ENCODE measurements around the gene ITGB3.
"Not testable (repeated sequence)": the region's sequence is repeated elsewhere in the genome, so short reads cannot be mapped to it uniquely, and the experiment has no call there.

The ITGB3 gene

DNA sequence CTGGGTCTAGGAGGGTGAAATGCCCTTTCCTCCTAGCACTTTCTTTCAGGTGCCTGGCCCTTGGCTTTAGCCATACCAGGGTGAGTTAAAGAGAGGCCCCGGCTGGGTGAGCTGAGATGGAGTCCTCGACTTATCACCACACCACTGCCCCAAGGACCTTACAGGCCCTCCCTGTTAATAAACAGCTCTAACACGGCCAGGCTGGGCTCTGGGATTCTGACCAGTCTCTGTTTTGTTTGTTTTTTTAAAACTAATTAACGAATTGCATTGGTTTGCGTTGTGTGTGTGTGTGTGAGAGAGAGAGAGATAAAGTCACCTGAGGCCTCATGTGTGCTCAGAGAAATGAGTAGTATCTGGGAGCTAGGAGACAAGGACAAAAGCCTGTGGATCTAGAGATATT is 30.2 kb upstream of the ITGB3 start:
- no peak for DNase-seq

DNA sequence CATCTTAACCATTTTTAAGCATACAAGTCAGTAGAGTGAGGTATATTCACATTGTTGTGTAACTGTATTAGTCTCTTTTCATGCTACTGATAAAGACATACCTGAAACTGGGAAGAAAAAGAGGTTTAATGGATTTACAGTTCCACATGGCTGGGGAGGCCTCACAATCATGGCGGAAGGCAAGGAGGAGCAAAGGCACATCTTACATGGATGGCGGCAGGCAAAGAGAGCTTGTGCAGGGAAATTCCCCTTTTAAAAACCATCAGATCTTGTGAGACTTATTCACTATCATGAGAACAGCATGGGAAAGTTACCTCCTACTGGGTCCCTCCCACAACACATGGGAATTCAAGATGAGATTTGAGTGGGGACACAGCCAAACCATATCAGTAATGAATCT is 29.6 kb upstream of the ITGB3 start:
- DNase-seq = not testable (repeated sequence)

DNA sequence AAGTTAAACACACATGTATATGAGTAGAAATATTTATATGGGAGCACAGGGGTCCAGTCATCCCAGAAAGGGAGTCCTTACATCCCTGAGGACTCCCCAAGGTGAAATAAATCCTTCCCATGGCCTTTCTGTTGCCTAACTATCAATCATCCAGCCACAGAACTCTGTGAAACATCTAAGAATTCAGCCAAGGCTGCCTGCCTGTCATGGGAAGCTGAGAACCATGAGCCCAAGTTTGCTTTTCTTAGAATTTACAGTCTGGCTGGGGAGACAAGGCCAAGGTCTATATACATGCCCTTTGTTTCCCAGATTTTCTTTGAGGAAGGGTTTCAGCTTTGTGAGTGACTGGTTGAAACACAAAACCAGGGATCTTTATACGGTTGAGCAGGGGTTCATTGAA is 28.7 kb upstream of the ITGB3 start:
- no peak for DNase-seq

DNA sequence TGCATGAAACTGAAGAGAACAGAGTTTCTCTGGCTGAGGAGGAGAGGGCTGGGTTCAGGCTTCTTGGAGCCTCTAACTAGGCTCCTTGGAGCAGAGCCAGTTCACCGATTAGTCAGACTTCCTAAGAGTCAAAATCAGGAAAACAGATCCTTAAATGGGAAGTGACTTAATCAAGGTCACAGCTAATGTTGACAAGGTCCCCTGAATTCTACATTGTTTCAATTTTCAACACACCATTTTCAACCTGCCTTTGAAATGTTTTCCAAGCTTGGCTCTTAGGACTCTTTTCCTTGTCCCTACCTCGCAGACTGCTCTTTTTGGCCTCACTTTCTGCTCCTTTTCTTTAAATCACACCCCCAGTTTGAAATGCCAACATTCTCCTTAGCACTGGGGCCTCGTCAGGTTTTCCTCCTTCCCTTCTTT is 28.2 kb upstream of the ITGB3 start:
- no peak for DNase-seq

DNA sequence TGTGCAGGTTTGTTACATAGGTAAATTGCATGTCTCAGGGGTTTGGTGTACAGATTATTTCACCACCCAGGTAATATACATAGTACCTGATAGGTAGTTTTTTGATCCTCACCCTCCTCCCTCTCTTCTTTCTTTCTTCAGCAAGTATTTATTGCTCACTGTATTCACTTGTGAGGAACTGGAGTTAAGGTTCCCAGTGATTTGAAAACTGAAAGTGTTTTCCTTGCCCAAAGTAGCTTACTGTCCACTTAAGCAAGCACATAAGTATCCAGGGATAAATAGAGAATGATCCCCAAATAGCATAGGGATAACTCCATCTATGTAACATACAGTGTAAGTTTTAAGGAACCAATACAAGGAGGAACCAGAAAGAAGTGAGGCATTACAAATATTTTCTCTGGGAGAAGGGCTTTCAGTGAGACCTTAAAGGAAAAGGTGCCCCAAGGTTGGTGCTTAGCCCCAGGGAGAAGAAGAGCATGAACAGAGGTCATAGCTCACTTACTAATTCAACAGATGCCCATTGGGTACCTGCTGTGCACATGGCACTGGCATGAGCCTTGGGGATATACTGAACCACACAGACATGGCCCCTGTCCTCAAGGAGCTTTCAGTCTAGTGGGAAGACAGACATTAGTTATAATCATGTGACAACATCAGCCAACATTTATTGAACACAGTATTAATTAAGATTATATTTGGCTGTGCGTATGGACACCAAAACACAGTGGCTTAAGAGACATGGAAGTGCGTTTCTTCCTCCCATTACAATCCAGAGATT is 27.5 kb upstream of the ITGB3 start:
- no peak for DNase-seq

DNA sequence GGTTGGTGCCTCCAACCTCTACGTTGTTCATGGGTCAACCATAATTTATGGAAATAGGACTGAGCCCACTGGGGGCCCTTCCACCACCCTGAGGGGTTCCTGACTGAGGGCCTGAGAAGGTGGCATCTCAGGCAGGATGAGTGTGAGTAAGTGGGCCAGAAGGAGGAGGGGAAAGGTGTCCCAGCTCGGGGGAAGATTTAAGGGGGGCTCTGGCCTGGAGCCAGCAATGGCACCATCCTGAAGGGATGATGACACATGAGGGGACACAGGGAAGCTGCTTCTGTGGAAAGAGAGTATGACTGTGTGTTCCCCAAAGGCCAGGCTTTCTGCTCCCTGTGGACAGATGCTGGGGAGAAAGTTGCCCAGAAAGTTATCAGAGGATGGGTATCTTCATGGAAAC is 25.8 kb upstream of the ITGB3 start:
- DNase-seq = no peak

DNA sequence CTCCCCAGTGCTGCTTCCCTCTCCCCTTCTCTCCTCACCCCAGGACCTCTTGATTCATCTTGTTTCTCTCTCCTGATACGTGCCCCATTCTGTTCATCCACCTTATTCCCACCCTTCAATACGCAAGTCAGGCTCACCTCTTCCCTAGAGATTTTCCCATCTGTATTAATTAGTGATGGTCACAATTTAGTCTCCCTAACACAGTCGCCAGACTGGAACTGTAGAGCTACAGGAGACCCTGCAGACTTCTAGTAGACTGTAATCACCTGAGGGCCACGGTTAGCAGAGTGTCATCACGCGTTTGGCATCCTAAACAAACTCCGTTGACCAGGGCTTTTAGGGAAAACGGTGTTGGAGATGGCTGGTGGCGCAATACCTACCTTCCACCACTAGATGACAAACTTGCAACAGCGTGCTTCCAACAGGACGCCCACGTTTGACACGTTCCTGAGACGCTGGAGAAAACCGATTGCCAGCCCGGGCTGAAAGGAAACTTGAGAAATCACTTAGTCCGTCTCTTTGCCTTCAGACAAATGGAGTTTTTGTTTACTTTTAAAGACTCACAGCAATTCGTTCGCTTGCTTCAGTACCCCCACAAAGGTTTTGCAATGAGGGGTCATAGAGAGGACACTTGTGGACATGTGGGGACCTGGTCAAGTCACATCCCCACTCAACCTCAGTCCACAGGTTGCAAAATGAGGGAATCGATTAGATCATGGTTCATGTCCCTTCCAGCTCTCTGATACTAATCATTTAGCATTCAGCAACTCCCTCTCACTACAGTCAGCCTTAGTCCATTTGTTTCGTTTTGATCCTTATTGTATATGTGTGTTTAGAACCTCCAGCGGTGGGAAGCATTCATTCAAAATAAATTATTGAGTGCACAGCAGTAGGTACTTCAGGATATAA is 23.8 kb upstream of the ITGB3 start:
- DNase-seq = peak; percentile 84 to 95

DNA sequence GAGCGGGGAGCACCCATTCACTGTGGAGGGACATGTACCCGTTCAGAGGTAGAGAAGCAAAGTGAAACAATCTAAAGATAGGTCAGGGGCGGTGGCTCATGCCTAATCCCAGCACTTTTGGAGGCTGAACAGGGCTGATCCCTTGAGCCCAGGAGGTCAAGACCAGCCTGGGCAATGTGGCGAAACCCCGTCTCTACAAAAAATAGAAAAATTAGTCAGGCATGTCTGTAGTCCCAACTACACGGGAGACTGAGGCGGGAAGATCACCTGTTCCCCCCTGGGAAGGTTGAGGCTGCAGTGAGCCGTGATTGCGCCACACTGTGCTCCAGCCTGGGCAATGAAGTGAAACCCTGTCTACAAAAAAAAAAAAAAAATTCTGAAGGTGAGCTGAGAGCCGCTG is 22.8 kb upstream of the ITGB3 start:
- DNase-seq = no peak

DNA sequence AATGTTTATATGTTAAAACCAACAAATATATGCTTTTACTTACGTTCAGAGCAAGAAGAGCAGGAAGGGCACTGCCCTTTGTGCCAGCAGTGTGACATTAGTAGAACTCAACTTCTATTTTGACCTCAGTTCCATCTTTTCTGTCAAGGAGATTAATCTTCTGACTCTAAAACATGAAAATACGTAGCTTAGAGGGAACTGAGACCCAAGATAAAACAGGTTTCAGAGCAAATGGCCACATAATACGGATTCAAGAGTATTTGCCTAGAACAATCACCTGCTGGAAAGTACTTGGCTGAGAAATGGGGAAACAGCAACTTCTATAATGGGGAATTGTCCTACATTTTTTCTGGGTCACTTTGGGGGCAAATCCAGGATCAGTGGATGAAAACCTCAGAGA is 22.3 kb upstream of the ITGB3 start:
- no peak for DNase-seq

DNA sequence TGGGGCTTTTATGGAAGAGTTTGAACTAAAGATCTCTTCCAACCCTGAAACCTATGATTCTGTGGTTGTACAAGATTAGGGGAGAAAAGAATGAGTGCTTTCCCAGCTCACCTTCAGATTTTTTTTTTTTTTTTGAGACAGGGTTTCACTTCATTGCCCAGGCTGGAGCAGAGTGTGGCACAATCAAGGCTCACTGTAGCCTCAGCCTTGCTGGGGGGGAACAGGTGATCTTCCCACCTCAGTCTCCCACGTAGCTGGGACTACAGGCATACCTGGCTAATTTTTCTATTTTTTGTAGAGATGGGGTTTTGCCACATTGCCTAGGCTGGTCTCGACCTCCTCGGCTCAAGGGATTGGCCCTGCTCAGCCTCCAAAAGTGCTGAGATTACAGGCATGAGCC is 21.8 kb upstream of the ITGB3 start:
- no peak for DNase-seq

DNA sequence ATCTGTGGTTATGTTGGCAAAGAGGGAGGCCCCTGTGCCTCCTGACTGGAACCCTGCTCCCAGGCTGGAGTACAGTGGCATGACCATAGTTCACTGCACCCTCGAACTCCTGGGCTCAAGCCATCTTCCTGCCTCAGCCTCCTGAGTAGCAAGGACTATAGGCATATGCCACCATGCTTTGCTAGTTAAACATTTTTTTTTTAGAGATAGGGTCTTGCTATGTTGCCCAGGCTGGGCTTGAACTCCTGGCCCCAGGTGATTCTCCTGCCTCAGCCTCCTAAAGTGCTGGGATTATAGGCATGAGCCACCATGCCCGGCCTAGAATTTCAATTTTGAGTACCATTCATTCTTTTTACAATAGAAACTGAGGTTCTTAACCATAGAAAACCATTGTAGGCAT is 21.2 kb upstream of the ITGB3 start:
- DNase-seq = no peak

DNA sequence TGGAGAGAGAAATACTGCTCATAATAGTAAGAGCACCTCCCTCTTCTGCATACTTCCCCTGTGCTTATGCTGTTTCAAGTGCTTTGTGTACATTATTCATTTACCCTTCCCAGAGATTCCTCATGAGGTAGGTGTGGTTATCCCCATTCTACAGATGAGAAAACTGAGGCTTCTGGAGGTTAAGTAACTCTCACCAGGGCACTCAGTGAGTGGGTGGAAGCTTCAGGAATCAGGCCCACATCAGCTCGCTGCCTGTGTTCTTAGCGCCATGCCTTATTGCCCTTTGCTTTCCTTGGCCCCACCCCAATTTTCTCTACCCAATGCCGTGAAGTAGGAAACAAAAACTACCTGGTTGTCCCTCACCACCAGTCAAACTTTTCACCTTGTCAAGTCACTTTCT is 18.1 kb upstream of the ITGB3 start:
- DNase-seq = no peak

DNA sequence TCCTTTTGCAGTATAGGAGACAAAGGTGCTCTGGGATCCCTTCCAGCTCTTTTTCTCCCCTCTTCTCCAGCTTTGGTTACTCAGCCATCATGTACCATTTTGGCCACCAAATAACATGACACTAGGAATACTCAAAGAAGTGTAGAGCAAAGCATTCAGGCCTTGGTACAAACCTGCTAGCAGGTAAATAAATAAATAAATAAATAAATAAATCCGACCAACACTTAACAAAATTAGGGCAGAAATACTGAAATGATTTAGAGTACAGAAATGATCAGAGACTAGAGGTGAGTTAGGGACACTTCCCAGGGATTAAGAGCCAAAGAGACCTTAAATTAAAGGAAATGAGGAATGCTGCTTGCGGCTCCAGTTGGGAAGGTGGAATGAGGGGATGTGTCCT is 17.7 kb upstream of the ITGB3 start:
- DNase-seq = no peak

DNA sequence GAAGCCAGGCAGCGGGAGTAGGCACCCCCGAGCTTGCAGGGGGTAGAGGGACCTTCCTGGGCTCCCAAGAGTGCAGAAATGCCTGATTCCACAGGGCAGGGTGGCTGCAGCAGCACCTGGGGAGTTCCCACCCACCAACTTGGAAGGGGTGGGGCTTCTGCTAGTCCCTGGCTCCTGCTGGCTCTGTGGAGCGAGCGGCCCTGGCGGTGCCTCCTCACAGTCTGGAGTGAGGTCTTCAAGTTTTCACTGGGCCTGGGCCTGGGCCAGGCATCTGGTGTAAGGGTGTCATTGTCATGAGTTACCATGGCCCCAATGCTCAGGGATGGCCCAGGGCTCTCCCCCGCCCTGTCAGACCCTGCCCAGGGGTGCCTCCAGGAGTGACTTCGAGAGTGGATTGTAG is 15.8 kb upstream of the ITGB3 start:
- DNase-seq = no peak

DNA sequence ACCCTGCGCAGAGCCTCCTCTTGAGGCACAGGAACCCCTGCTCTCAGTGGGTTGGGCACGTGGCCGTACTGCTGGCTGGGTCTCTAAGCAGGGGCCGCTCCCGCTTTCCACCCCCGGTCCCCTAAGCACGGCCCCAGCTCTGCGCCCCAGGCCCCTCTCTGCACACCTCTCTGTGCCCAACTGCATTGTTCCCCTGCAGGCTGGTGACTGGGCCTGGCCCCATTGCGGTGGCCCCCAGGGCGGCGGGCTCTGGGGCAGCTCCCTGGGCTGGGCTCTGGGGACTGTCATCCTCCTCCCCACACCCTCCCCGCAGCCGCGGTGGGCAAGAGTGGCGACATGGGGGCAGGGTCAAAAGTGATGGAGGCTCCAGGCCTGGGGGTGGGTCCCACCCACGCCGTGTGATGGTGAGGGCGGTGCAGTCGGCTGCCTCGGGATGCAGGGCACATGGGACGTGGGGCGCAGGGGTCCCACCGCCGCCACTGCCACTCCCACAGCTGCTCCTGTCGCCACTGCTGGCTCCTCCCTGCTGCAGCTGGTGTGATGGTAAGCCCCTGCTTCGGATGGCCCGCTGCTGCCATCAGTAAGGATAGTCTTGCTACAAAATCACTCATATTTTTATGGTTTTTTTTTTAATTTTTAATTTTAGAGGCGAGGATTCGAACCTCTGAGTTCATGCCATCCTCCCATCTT is 15.2 kb upstream of the ITGB3 start:
- no peak for DNase-seq

DNA sequence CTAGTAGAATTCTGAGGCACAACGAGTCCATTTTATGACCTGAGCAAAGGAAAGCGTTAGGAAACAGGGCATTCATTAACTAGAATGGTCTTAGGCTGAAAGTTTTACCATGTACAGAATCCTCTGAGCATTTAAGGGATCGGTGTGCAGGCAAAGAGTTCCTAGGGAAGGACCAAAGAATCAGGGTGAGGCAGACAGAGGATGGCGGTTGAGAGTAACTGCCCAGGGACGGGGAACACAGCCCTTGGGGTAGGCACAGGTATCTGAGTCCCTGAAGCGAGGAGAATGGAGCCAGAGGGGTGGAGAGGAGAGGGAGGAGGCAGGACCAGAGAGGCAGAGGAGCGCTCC is 14.0 kb upstream of the ITGB3 start:
- no peak for DNase-seq

DNA sequence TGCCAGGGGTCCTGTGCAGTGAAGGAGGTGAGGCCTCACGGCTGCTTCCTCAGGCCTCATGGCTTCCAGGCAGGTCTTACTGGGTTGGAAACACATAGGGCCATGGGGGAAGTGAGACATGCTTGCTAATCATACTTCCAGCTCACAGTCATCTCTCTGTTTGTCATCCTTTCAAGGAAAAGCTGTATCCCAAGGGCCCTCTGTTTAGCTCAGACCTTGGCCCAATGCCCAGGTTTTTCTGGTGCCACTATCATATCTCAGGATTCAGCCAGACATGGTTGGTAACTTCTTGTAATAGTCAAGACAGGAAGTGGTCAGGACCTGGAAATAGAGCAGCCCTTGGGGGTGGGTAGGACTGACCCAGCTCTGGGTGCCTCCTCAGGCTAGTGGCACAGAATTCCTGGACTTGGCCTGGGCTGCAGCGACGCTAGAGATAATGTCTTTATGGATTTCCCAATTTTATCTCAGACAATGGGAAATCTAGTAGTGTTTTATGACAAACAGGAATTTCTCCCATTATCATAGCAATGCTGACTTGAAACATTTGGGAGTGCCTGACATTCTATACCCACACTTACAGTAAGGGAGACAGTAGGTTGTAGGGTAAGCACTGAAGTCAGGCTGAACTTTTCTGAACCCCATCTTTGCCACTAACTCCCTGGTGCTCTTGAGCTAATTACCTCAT is 13.5 kb upstream of the ITGB3 start:
- DNase-seq = no peak

DNA sequence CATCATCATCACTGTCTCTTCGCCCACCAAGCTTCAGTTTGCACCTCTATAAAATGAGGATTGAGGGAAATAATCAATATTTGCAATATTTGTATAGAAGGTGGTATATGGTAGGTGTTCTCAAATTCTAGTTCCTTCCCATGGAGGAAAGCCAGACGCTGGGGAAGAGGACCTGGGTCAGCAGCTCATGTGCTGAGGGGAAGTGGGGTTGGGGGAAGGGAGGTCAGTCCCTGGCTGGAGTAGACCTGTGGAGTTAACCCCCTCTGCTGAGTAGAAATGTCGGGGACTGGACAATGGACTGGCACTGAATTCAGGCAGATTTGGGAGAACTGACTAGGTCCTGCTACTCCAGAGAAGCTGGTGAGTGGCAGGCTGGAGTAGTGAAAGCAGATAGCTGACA is 12.8 kb upstream of the ITGB3 start:
- no peak for DNase-seq

DNA sequence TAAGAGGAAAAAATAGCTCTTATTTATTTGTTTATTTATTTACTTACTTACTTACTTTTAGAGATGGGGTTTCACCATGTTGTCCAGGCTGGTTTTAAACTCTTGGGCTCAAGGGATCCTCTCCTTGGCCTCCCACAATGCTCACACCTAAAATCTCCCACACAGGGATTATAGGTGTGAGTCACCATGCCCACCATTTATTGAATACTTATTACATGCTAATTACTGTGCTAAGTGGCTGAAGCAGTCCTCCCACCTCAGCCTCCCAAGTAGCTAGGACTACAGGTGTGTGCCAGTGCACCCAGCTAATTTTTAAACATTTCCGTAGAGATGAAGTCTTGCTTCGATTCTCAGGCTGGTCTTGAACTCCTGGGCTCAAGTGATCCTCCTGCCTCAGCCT is 11.0 kb upstream of the ITGB3 start:
- no peak for DNase-seq

DNA sequence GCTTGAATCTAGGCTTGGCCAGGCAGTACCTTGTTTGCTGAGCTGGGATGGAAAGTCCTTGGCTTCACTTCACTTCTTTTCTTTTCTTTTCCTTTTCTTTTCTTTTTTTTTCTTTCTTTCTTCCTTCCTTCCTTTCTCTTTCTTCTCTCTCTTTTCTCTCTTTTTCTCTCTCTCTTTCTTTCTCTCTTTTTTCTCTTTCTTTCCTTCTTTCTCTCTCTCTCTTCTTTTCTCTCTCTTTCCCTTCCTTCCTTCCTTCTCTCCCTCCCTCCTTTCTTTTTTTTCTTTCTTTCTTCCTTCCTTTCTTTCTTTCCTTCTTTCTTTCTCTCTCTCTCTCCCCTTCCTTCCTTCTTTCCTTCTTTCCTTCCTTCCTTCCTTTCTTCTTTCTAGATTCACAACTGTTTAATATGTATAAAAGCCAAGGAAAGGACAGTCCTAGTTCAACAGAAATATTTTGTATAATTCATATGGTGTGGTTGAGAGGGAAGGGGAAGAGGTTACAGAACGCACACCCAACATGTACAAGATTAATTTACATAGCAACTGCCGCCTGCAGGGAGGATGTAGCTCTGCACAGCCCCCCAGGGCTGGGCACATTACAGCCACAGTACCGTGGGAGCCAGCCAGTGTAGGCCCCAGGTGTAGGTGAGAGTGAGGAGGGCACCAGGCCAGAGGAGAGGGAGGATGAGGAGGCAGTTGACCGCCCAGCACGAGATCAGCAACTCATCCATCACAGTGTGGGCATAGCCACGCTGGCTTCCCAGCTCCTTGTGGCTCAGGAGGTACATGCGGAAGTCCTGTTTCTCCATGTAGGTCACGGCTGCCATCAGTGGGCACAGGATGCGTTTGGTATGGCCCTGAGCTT is 9.7 kb upstream of the ITGB3 start:
- DNase-seq = peak; percentile 28 to 67

DNA sequence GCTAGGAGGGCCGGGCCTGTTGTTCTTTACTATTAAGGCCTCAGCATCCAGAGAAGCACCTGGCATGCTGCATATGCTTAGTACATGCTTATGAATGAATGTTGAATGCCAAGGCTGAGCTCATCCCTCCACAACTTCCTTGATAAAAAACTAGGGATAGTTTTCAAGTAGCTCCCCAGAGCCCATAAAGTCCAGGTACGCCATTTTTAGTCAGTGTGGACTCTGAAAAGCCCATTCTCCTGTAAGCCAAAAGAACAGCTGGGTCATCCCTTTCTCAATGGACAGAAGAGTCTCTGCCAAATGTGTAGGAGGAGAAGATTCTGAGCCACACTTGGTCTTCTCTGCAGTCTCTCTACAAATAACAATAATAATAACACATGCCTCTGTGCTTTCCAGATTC is 8.9 kb upstream of the ITGB3 start:
- no peak for DNase-seq

DNA sequence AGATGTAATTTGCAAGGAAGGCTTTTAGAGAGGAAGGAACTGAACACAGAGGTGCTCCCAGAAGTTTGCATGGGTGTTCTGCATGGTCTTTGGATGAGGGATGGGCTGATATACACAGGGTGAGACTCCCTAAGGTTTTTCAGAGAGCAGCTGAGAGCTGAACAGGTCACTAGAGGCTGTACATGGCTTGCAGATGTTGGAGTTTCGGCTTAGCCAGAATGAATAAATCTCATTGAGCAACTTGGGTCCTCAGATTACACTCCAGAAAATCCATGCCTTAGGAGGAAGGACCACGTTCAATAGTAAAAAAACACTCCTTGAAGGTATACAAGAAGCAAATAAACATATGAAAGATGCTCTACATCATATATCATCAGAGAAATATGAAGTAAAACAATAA is 7.5 kb upstream of the ITGB3 start:
- DNase-seq = no peak
